Measurements from ENCODE around the gene TCAP.

Gene TCAP, protein sequence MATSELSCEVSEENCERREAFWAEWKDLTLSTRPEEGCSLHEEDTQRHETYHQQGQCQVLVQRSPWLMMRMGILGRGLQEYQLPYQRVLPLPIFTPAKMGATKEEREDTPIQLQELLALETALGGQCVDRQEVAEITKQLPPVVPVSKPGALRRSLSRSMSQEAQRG

DNA sequence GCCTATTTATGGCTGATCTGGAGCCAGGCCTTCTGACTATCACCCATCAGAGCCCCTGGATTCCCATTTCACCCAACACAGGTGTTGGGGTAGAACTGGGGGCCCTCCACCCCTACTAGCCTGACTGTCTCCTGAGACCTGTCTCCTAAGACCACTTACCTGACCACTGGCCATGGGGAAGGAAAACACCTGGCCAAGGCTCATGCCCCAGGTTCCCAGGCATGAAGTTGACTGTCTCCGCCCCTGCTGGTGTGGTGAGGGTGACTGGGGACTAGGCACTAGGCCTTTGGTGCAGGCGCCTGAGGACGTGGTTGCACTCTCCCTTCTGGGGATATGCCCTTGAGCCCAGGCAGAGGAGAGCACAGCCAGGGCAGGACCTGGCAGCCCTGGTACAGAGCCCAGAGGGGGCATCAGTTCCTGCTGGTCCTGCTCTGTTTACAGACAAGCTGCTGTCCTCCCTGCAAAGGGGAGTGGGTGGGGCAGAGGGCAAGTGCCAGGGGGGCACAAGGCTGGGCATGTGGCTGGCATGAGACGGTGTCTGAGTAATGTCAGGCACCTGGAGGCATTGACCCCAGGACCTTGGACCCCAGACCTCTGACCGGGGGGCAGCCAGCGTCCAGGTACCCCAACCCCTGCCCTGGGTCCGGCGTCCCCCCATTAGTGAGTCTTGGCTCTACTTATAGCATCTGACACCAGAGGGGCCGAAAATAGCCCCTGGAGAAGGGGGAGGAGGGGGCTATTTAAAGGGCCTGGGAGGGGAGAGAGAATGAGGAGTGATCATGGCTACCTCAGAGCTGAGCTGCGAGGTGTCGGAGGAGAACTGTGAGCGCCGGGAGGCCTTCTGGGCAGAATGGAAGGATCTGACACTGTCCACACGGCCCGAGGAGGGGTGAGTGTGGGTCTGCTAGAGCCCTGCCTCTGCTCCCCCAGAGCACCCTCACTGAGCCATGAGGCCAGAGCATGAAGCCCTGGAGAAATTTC is at the start of gene TCAP:
Gene TCAP, plus strand, starts transcription at position 769 of the 981 bp plus-strand sequence. Its CDS starts 11 bp downstream, at position 780.
- DNase-seq = no peak

DNA sequence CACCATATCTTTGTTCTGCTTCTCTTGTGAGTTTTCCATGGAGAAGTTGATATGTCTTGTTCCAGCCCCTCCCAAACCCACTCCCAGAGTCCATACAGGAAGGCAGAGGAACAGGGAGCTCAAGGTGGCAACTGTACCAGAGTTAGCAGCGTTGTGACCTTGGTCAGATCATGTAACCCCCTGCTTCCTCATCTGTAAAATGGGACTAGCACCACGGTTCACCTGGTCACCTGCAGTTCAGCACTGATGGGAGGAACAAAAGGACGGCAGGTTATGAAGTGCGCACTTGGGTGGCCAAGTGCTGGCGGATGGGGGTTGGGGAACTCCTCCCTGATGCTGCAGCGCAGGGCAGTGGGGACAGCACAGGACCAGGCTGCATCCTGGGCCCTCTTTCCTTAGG is 49.7 kb upstream of the TCAP start:
- DNase-seq = no peak

DNA sequence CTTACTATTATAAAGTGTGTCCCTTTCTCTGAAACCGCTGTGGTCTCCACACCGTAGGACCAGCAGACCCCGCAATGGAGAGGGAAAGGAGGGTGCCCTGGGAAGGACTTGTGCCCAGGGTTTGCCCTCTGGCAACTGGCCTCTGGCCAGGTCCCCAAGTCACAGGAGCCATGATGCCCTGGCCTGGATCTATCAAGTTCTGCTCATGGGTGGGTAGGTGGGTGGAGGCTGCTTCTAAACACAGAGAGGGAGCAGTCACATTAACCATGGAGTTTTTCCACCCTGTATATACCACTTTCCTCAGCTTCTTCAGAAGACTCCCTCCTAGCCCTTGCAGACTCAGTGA is 48.1 kb upstream of the TCAP start:
- no peak for DNase-seq

DNA sequence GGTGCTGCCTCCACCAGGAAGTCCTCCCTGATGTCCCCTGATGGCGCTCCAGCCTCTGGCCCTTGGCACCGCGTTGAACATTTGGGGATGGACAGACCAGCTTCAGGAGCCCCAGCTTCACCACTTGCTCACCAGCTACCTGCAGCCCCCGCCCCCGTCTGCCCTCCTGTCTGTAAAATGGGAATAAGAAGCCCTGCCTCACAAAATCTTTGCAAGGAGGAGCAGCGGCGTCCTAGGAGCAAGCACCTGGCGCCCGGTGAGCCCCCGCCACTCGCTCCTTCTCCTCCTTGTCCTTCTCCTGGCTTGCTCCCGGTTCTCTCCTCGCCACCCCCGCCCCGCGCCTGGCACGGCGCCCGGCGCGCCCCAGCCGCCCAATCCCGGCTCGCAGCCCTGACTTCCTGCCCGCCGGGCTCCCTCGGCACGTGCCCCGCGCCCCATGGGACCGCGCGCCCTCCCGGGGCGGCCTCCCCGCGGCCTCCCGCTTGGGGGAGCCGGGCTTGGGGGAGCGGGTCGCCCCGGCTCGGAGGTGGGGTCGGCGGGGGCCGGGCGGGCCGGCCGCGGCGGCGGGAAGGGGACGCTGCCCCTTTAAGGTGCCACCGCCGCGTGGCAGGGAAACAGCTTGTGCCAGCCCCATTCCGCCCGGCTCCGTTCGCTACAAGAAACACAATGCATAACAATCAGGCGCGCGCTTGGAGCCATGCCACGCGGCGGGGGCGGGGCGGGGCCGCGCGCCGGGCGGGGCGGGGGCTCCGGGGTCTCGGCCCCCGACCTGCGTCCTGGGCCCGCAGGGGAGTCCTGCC is 47.5 kb upstream of the TCAP start:
- peak; percentile 25 for DNase-seq

DNA sequence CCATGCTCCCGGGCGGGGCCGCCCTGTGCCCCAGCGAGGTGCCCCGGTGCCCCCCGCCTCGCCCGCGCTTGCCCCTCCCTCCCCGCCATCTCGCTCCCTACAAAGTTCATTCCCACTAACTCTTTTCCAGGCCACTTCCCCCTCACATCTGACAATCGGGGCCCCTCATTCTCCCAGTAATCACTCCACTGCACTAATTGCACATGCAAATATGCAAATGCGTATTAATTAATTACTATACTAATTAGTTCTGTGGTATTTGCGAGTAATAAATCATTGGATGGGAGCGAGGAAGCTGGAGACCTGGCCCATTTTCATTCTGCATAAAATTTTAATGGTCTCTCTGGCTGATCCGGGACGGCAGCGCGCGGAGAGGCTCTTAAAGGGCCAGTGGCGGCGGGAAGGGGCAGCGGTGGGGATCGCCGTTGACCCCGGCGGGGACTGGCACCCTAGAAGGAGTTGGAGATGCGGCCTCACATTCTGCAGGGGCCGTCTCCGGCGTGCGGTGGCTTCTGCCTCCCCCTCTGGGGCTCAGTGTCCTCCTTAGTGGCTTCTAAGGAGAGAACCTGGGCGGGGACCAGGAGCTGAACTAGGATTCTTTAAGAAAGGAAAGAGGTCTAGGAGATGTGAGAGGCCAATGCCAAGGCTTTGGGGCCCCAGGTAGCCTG is 46.8 kb upstream of the TCAP start:
- no peak for DNase-seq

DNA sequence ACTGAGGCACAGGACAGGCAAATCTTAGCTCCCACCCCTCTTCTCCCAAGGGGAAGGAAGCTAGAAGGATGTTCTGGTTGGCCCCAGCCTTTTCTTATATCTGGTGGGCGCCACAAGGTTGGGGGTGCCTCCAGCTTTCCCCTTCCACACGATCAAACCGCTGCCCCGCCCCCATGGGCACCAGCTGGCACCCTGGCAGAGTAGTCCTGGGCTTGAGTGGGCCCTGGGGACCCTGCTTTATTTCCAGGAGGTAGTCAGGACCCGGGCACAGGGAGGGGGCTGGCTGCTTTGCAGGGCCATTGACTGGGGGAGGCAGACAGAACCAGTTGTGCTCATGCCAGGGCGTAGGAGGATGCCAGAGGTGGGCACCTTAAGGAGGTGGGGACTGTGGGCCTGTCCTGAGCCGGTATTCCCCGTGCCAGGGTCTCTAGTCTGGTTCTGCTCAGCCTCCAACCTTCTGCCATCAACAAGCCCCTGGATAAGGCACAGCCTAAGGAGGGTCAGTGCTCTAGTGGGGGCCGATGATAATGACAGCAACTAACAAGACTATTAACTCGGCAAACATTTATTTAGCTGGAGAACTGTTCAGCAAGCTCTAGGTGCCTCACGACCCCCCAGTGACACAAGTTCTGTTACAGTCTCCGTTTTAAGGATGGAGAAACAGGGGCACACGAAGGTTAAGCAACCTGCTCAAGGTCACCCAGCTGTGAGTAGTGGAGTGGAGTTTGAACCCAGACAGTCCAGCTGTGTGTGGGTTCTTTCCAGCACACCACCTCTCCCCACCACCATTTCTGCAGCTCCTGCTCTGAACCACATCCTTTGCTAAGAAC is 46.0 kb upstream of the TCAP start:
- DNase-seq = no peak

DNA sequence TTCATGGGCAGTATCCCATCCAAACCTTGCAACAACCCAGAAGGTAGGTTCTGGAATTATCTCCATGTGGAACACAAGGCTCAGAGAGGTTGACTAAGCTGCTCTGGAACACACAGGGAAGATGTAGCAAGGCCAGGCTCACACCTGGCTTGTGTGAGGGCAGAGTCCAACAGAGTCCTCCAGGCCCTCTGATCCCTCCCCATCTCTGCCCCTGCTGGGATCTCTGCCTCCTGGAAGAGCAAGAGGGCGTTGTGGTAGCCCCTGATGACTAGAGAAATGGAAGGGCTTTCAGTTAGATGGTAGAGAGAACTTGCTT is 45.4 kb upstream of the TCAP start:
- DNase-seq = no peak

DNA sequence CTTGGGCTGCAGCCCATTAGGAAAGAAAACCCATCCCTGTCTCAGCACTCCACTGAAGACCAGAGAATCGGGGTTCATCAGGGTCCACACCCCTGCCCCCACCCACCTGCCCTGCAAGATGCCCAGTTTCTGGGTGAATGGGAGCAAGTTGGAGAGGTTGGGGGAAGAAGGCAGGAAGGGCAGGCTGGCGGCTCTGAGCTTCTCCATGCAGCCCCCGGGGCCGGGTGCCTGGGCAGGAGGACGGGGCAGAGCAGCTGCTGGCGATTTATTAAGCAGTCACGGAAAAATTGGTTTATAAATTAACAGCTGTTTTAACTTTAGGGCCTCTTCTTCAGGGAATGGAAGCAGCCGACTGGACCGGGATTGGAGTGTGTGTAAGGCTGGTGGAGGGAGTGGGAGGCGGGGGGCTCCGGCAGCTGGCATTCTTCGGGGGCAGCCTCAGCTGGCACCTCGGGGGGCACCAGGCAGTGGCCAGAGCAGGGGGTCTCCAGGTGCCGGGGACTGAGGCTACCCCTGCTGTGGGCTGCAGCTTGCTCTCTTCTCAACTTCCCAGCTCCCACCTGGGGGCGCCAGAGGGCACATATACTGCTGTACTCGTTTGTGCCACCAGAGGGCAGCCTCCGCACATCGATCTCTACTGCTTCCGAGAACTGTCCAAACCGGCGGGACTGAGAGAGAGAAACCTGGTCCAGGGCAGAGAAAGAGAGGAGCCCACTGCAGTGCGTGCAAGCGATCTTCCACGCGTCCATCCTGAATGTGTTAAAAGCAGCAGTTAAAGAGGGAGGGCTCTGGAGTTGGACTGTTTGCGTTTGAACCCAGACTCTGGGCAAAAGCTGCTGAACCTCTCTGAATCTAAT is 43.4 kb upstream of the TCAP start:
- DNase-seq = peak; percentile 55

DNA sequence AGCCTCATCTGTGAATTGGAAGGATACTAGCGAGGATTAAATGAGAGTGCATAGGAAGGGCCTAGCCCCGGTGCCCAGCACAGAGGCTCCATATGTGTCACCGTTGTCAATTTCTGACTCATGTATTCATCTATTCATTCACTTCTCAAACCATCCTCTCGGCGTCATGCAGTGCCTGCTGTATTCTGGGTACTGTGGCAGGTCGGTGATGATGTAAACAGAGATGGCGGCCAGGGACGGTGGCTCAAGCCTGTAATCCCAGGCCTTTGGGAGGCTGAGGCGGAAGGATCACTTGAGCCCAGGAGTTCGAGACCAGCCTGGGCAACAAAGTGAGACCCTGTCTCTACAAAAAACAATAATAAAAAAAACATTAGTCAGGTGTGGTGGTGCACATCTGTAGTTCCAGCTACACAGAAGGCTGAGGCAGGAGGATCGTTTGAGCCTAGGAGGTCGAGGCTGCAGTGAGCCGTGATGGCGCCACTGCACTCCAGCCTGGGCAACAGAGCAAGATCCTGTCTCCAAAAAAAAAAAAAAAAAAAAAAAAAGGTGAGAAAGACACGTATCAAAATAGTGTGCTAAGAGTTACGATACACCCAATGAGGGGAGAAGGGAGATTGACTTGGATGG is 42.7 kb upstream of the TCAP start:
- no peak for DNase-seq

DNA sequence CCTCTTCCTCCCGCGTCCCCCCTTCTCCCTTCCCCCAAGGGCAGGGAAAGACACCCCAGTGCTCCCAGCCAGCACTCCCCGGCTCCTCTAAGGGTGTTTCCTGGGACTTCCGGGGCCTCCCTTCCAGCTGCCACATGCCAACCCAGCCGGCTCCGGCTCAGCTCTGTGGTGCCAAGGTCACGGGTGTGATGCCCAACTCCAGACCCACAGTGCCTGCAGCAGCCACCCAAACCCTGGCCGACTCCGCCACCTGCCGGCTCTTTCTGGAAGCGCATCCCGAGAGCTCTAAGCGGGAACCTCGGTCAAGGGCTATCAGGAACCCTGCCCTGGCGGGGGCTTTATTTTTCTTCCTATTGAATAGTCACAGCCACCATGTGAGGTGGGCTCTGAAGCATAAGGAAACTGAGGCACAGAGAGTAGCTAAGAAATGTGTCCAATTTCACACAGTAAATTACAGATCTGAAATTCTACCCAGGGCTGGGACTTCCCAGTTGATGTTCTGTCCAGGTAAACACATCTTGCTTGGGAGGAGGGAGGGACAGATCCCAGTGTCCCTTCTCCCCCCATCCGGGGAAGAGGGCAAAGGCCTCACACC is 41.7 kb upstream of the TCAP start:
- peak; percentile 45 for DNase-seq

DNA sequence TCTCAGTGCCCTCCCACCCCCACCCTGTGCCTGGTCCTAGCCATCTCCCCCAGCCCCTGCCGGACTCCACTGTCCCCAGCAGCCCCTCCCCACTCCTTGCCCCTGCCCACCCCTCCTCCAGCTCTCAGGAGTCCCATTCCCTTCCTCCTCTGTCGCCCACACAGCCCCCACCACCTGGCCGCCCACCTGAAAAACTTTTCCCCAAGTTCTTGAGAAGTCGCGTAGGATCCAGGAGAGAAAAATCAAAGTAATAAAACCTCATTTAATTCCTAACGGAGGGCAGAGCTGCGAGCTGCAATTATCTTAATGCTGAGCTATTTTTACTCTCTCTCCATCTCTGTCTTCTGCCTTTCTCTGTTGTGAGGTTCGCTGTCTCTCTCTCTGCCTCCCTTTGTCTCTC is 40.8 kb upstream of the TCAP start:
- no peak for DNase-seq

DNA sequence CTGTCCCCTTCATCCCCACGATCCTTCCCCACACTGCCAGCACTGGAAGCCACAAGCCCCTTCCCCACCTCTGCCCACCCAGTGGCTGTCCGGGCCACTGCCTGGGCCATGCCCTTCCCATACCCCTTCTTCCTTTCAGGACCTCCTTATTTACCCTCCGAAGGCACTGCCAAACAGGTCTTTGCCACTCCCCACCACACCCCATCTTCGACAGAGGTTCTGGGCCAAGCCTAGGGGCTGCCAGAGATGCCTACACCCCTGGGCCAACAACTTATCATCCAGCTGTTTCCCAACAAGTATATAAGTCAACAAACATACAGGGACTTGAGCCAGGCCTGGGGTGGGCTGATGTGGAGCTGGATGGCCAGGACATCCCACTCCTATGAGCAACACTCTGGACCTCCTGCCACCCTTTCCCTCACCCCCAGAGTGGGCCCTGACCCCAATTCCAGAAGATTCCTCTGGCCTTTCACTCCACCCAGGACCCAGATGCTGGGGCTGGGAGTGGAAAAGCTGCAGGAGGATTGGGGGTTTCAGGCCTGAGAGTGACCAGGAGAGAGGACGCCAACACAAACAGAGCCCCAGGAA is 39.9 kb upstream of the TCAP start:
- DNase-seq = no peak

DNA sequence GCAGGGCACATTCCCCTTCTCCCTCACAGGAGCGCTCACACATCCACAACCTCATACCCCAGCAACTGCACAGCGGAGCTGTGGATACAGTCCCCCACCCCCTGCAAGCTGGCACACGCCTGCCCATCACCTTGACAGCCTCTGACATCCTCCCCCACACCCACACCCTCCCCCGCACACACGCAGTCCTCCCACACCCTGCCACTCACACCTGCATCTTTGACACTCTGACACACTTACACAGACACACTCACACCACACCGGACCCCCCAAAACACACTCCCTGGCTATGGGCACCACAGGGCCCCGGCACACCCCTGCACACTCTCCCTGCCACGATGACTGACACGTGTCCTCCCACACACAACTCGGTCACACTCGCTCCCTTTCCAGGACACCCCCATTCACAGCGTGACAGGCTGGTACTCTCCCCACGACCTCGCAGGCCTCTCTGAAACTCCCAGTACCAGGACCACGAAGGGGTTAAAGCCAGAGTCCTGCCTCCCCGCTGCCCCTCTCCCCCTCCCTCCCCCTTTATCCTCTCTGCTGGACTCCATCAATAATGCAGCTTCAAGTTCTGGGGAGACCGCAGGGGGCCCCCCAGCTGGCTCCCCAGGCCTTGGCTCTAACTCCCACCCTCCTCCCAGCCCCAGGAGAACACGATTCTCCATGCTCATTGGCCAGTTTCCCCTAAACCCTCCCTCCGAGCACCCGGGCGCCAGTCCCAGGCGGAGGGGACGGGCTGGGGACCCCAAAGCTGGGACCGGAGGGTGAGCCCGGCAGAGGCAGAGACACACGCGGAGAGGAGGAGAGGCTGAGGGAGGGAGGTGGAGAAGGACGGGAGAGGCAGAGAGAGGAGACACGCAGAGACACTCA is 38.7 kb upstream of the TCAP start, which contains the start of gene PPP1R1B:
Gene PPP1R1B, plus strand, starts transcription at position 782 of the 876 bp plus-strand sequence. CDS start 441 bp downstream, outside the sequence.
- DNase-seq = no peak

DNA sequence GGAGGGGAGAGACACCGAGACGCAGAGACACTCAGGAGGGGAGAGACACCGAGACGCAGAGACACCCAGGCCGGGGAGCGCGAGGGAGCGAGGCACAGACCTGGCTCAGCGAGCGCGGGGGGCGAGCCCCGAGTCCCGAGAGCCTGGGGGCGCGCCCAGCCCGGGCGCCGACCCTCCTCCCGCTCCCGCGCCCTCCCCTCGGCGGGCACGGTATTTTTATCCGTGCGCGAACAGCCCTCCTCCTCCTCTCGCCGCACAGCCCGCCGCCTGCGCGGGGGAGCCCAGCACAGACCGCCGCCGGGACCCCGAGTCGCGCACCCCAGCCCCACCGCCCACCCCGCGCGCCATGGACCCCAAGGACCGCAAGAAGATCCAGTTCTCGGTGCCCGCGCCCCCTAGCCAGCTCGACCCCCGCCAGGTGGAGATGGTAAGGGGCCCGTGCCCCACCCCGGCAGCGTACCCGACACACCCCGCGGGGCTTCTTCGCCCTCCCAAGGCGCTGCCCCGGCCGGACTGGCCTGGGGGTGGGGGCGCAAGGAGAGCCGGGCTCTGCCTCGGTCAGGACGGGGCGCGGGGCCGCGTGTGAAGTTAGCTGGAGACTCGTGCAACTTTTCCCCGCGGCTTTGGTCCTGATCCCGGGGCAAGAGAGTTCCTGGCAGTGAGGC is 38.0 kb upstream of the TCAP start:
- no peak for DNase-seq

DNA sequence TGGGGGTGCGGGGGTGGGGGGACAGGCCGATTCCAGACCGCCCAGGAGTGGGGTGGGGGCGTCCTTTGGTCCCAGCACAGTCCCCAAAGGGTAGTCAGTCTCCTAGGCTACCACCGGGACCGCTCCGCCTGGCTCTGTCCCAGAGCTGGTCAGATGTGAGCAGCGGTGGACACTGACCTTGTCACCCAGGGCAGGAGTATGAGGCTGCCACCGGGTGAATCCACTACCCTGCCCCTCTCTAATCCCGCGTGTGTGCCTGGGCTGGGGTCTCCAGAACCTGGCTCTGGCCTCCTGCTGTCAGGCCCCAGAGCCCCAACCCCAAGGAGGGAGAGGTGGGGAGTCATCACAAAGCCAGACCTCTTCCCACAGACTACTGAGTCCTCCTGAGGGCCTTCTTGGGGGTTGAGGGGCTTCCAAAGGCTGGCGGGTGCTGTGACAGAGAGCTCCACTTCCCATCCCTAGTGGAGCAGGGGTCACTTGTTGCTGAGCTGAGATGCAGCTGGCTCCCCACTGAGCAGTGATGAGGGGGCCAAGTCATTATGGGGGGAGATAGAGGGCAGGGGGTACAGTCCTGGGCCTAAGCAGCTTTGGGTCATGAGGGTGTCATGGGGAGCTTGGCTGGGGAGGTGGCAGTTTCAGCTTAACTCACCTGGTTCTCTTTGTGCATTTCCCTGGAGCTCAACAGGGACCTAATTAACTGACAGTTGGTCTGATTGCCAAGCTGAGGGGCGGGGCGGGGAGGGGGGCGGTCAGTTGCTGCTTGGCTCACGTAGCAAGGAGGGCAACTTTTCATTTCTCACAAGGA is 37.2 kb upstream of the TCAP start:
- DNase-seq = no peak

DNA sequence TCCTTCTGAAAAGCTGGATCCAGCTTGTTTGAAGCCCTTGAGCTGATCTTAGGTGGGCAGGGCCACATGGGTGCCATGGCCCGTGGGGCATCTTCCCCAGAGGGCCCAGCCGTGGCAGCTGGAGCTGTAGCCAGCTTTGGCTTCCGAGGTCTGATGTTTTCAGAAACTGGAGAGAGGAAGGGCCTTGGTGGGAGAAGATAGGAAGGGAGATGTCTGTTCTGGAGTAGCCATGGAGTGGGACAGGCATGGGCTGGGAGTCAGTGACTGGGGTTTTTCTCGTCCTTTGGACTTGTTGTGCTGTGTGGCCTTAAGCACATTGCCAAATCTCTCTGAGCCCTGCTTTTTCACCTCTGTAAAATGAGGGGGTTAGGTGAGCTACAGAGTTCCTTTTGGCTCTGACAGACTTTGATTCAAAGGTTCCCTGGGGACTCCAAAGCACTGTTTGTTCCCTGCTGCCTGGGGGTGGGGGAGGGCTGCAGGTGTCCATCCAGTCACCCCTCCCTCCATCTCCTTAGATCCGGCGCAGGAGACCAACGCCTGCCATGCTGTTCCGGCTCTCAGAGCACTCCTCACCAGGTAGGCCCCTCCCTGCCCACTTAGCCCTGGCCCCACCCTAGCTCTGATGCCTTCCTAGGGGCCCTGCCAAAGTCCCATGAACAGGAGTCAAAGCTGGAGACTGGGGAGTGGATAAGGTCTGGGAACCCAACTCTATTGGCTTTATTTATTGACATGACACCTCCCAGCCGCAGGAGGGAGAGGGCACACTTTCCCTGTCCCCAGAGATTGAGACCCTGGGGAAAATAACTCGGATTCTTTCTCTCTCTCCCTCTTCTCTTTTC is 36.3 kb upstream of the TCAP start:
- no peak for DNase-seq
